ENCODE data around the gene BLVRA.
A peak's percentile ranks its signal among the peaks of the same experiment; 100 is the strongest.

The BLVRA gene

GRCh38 chr7:43758029-43758821 is at the start of gene BLVRA:
Gene BLVRA, plus strand, starts transcription at chr7:43758680. Its CDS starts 12,479 bp downstream, at chr7:43771159.
- no peak for TF ChIP-seq CTCF (IDR thresholded peaks at IDR 0.05)

GRCh38 chr7:43711503-43711902 is 47.0 kb upstream of the BLVRA start:
- TF ChIP-seq CTCF (IDR thresholded peaks at IDR 0.05) = no peak

GRCh38 chr7:43716598-43716997 is 41.9 kb upstream of the BLVRA start:
- TF ChIP-seq CTCF (IDR thresholded peaks at IDR 0.05) = no peak

GRCh38 chr7:43721193-43721806 is 37.2 kb upstream of the BLVRA start:
- peak; percentile 78 for TF ChIP-seq CTCF (IDR thresholded peaks at IDR 0.05)

GRCh38 chr7:43723007-43723341 is 35.5 kb upstream of the BLVRA start:
- TF ChIP-seq CTCF (IDR thresholded peaks at IDR 0.05) = no peak

GRCh38 chr7:43725251-43725650 is 33.2 kb upstream of the BLVRA start:
- no peak for TF ChIP-seq CTCF (IDR thresholded peaks at IDR 0.05)

- TF ChIP-seq CTCF (IDR thresholded peaks at IDR 0.05) = no peak
Measured at GRCh38 chr7:43726466-43726865, 32.0 kb upstream of the BLVRA start.

Measured in LNCAP (cell line).